Naive B cell (primary cell): ENCODE measurements around the gene HIPK1. TPM values are rescaled to one million over a fixed set of nuclear protein-coding genes. Genes with fewer than 3 reads are reported as not detected.
"Not testable (repeated sequence)": the region's sequence is repeated elsewhere in the genome, so short reads cannot be mapped to it uniquely, and the experiment has no call there.

Experiments used
- ATAC-seq, 2 donors: fragments of 150-1000 bp; cut with Tn5 transposase; 2 replicates each; pipeline ENCODE4 v1.10.0; 2021; ENCODE audit warnings: low read depth in 2 of 2, mild to moderate bottlenecking in 2 of 2, moderate library complexity in 2 of 2
- DNase-seq: peaks from one replicate; pipeline ENCODE4 v3.0.0; 2022
- H3K27ac Mint-ChIP-seq, 6 donors: one replicate each; pipeline ENCODE4 v1.8.0; 2020 to 2022; ENCODE audit warnings: mild to moderate bottlenecking in 6 of 6, mixed read lengths in 6 of 6, moderate library complexity in 5 of 6, inconsistent platforms in 2 of 6
- H3K27me3 Mint-ChIP-seq, 3 donors: one replicate each; pipeline ENCODE4 v1.8.0; 2021 to 2022; ENCODE audit warnings: mixed read lengths in 3 of 3, mild to moderate bottlenecking in 1 of 3
- H3K36me3 Mint-ChIP-seq, 2 donors: one replicate each; pipeline ENCODE4 v1.8.0; 2020 to 2022; ENCODE audit warnings: mixed read lengths in 2 of 2, inconsistent platforms in 1 of 2, mild to moderate bottlenecking in 1 of 2
- H3K4me1 Mint-ChIP-seq, 3 donors: one replicate each; pipeline ENCODE4 v1.8.0; 2020 to 2022; ENCODE audit warnings: mixed read lengths in 3 of 3, inconsistent platforms in 1 of 3, mild to moderate bottlenecking in 1 of 3, moderate library complexity in 1 of 3
- H3K4me3 Mint-ChIP-seq, 8 donors: one replicate each; pipeline ENCODE4 v1.8.0; 2020 to 2022; ENCODE audit warnings: mild to moderate bottlenecking in 8 of 8, mixed read lengths in 8 of 8, moderate library complexity in 8 of 8, inconsistent platforms in 2 of 8
- H3K9me3 Mint-ChIP-seq, 7 donors: one replicate each; pipeline ENCODE4 v1.8.0; 2020 to 2022; ENCODE audit warnings: mixed read lengths in 7 of 7, mild to moderate bottlenecking in 5 of 7, inconsistent platforms in 2 of 7, moderate library complexity in 1 of 7
- polyA plus RNA-seq, 6 donors: library from polyadenylated mRNA; unstranded; fragments of 300-500 nt; fragmentation: Illumina TruSeq; gene quantifications; one replicate each; pipeline ENCODE4 v1.2.3, GENCODE V29; 2021; ENCODE audit warnings: low read depth in 6 of 6

Gene HIPK1
- polyA plus RNA-seq, 6 donors from 2014 or later, result 0.08 to 8.6 (median 6.4) TPM

DNA sequence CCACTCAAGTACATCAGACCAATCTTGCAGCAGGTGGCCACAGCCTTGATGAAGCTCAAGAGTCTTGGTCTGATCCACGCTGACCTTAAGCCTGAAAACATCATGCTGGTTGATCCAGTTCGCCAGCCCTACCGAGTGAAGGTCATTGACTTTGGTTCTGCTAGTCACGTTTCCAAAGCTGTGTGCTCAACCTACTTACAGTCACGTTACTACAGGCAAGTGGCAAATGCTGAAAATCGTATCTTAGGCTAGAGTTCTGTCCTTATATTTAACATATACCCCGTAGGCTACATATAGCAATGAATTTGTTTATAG is 12.1 kb downstream of the HIPK1 start:
- Mint-ChIP-seq H3K27ac (peak overlapping the region; percentile 35 to 88 (median 68)), H3K36me3 (peaks cover 16 to 22% of the 10 kb centered on the region in 2 donors), H3K9me3 (peaks cover 0 to 2% (median 0%) of the 10 kb centered on the region in 7 donors), H3K4me3 (peak overlapping the region in 1 of 8 donors; percentile 57), H3K4me1 (peaks cover 43 to 57% (median 48%) of the 10 kb centered on the region in 3 donors), H3K27me3 (no peaks in the 10 kb centered on the region)
- ATAC-seq (no peak), DNase-seq (no peak)

DNA sequence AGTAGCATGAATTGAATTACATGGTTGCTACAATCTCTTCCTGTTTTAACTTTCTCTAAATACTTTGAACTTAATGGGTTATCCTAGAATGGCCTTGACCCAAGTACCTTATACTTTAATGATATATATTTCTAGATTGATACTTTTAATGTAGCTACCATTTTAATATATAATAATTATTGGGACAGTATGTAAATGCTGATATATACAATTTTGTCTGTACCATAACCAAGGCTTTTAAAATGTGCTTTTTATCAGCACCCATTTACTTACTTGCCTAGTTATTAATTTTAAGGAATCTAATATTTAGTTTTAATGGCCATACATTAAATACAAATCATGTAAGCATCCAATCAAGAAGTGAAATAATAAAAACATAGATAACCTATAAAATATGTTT is 13.4 kb downstream of the HIPK1 start:
- DNase-seq, result no peak
- H3K4me3 Mint-ChIP-seq, result no peak overlapping the region
- H3K4me1 Mint-ChIP-seq, result peaks cover 51 to 61% (median 53%) of the 10 kb centered on the region in 3 donors
- no peaks in the 10 kb centered on the region for H3K27me3 Mint-ChIP-seq
- H3K9me3 Mint-ChIP-seq, result peaks cover 0 to 2% (median 0%) of the 10 kb centered on the region in 7 donors
- peak overlapping the region in 1 of 6 donors; percentile 53 for H3K27ac Mint-ChIP-seq
- peaks cover 16 to 22% of the 10 kb centered on the region in 2 donors for H3K36me3 Mint-ChIP-seq
- no peak for ATAC-seq

DNA sequence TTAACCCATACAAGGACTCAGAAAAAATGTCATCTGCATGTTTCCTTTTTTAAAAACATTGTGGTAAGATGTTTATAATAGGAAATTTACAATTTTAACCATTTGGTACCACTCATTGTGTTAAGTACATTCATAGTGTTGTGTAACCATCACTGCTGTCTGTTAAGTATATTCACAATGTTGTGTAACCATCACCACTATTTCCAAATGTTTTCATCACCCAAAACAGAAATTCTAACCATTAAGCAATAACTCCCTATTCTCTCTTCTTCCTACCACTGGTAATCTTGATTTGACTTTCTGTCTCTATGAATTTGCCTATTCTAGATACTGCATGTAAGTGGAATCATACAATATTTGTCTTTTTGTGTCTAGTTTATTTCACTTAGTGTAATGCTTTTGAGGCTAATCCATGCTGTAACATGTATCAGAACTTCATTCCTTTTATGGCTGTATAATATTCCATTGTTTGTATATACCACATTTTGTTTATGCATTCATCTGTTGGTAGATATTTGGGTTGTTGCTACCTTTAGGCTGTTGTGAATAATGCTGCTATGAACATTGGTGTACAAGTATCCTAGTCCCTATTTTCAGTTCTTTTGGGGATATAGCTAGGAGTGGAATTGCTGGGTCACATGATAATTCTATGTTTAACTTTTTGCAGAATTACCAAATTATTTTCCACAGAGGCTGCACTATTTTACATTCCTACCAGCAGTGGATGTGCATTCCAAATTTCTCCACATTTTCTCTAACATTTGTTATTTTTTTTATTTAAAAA is 14.1 kb downstream of the HIPK1 start:
- H3K4me1 Mint-ChIP-seq, result peaks cover 51 to 61% (median 51%) of the 10 kb centered on the region in 3 donors
- H3K4me3 Mint-ChIP-seq, result no peak overlapping the region
- no peak for ATAC-seq
- DNase-seq, result no peak
- peaks cover 16 to 22% of the 10 kb centered on the region in 2 donors for H3K36me3 Mint-ChIP-seq
- H3K9me3 Mint-ChIP-seq, result peaks cover 0 to 2% (median 0%) of the 10 kb centered on the region in 7 donors
- no peak overlapping the region for H3K27ac Mint-ChIP-seq
- no peaks in the 10 kb centered on the region for H3K27me3 Mint-ChIP-seq

DNA sequence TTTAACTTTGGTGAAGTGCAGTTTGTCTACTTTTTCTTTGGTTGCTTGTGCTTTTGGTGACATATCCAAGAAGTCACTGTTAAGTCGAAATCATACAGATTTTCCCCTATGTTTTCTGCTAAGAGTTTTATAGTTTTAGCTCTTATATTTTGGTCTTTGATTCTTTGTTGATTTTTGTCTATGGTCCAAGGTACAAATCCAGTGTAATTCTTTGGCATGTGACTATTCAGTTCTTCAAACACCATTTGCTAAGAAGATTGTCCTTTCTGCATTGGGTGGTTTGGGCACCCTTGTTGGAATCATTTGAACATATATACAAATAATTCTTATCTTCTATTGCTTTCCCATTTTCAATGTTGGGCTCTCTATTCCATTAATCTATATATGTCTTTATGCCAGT is 16.2 kb downstream of the HIPK1 start:
- Mint-ChIP-seq H3K9me3 (peaks cover 0 to 2% (median 0%) of the 10 kb centered on the region in 7 donors), H3K4me1 (peaks cover 31 to 53% (median 34%) of the 10 kb centered on the region in 3 donors), H3K36me3 (peaks cover 16 to 20% of the 10 kb centered on the region in 2 donors), H3K27me3 (no peaks in the 10 kb centered on the region), H3K4me3 (no peak overlapping the region), H3K27ac (no peak overlapping the region)
- ATAC-seq (no peak), DNase-seq (no peak)

DNA sequence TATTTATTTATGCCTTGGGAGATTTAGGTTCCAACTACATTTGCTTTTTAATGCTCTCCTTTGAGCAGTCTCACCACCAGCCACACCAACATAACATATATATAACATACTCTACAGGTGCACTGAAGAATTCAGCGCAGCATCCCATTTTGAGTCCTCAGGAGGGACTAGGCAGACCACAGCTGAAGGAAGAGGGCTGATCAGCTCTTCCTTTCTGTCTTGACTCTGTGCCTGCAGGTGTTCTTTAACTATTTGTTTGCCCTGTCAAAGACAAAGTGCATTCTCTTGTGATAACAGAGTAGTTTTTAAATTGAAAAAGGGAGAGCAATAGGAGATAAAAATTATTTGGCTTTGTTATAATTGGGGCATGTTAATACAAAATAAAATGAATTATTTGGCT is 17.0 kb downstream of the HIPK1 start:
- peak overlapping the region in 4 of 8 donors; percentile 7 to 48 (median 34) for H3K4me3 Mint-ChIP-seq
- peak; percentile 55 to 57 for ATAC-seq

DNA sequence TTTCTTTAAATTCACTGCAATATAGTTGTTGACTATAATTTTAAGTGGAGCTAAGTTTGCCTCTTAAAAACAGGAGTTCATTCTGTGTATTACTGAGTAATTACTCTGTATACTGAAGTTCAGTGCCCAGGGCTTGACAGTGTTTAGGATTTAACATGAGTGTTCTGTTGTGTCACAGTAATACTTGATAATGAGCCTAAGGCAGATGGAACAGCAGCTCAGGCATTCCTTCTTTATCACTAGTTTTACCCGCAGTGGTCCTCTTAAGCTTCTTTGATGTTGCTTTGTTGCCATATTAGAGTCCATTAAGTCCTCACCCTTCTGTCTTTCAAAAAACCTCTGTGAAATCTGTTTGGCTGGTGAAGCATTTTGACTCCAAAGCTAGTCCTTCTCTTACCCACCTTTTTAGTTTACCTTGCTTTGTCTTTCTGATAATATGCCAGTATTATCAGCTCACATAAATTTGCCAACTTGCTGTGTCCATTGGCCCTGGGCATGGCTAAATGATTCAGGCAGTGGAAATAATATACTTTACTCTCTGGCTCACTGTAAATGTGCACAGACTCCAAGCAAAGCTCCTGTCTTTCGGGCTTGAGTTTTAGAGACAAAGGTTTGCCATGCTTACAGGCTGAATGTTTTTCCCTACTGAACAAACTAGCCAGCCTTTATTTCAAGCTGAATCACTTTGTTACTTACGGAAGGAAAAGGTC is 17.7 kb downstream of the HIPK1 start:
- ATAC-seq (no peak), DNase-seq (no peak)
- H3K27ac Mint-ChIP-seq, result peak overlapping the region; percentile 24 to 87 (median 58)
- peaks cover 25 to 45% (median 29%) of the 10 kb centered on the region in 3 donors for H3K4me1 Mint-ChIP-seq
- peaks cover 0 to 2% (median 0%) of the 10 kb centered on the region in 7 donors for H3K9me3 Mint-ChIP-seq
- peak overlapping the region in 2 of 8 donors; percentile 2 to 31 for H3K4me3 Mint-ChIP-seq
- H3K27me3 Mint-ChIP-seq, result no peaks in the 10 kb centered on the region
- peaks cover 12 to 15% of the 10 kb centered on the region in 2 donors for H3K36me3 Mint-ChIP-seq

More for the DNA sequence above, 17.0 kb downstream of the HIPK1 start:
- Mint-ChIP-seq H3K4me1 (peaks cover 25 to 45% (median 29%) of the 10 kb centered on the region in 3 donors), H3K9me3 (peaks cover 0 to 2% (median 0%) of the 10 kb centered on the region in 7 donors), H3K27me3 (no peaks in the 10 kb centered on the region), H3K27ac (peak overlapping the region in 5 of 6 donors; percentile 18 to 87 (median 78)), H3K36me3 (peaks cover 12 to 15% of the 10 kb centered on the region in 2 donors)
- DNase-seq, result no peak

DNA sequence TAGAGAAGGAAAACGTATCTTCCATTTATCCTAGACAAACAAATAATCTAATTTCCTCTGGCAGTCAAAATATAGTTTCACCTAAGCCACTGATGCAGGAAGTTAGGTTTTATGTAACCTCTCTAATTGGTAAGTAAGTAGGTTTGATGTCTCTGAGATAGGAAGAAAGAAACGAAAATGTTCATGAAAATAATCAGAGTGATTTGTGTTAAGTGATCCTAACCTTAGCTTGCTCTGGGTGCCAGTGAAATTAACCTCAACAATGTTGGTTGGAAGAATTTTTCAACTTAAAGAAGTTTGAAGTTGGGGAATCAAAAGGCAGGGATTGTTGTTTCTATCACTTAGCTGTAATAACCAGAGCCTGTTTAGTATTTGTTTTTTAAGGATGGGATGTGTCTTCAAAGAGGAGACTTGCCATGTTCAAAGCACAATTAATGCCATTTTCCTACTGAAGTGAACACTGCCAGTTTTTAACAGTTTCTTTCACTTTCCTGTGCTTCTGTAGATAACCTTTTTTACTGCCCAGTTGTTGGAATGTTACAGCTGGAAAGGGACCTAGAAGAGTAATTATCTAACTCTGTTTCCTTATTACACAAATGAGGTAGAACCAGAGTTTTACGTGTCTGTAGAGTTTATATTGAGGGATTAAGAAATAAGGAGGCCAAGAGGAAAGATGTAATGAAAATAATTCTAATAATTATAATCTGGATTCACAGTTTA is 18.4 kb downstream of the HIPK1 start:
- Mint-ChIP-seq H3K4me3 (peak overlapping the region in 2 of 8 donors; percentile 2 to 31), H3K27ac (peak overlapping the region; percentile 24 to 80 (median 36)), H3K36me3 (peaks cover 12 to 15% of the 10 kb centered on the region in 2 donors), H3K27me3 (no peaks in the 10 kb centered on the region), H3K9me3 (peaks cover 0 to 2% (median 0%) of the 10 kb centered on the region in 7 donors), H3K4me1 (peaks cover 25 to 45% (median 29%) of the 10 kb centered on the region in 3 donors)
- ATAC-seq, result no peak
- no peak for DNase-seq

DNA sequence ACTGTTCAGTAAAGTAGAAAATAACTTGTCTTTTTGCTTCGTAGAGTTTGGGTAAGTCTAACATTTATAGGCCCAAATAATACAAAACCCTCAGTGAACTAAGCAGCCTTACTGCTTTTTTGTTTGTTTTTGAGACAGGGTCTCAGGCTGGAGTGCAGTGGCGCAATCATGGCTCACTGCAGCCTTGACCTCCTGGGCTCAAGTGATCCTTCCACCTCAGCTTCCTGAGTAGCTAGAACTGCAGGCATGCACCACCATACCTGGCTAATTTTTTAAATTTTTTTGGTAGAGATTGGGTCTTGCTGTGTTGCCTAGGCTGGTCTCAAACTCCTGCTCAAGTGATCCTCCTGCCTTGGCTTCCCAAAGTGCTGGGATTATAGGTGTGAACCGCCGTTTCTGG is 19.0 kb downstream of the HIPK1 start:
- ATAC-seq, DNase-seq, H3K27me3 Mint-ChIP-seq, H3K4me3 Mint-ChIP-seq, H3K9me3 Mint-ChIP-seq: not testable (repeated sequence)
- Mint-ChIP-seq H3K36me3 (peaks cover 11% of the 10 kb centered on the region in 2 donors), H3K27ac (peak overlapping the region in 5 of 6 donors; percentile 18 to 54 (median 26)), H3K4me1 (peaks cover 25 to 45% (median 26%) of the 10 kb centered on the region in 3 donors)

DNA sequence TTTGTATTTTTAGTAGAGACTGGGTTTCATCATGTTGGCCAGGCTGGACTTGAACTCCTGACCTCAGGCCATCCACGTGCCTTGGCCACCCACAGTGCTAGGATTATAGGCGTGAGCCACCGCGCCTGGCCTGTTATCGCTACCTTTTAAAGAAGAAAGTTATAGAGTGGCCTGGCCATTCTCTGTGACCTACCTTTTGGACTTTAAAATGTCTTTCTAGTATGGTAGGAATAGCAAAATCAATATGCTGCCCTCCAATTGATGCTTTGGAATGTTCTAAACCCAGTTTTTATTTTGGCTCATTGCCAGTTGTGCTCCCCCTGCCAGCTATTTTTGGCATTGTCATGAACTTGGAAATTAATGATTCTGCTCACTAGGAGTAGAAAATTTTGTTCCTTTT is 19.9 kb downstream of the HIPK1 start:
- Mint-ChIP-seq H3K27me3 (no peaks in the 10 kb centered on the region), H3K36me3 (peaks cover 7 to 8% of the 10 kb centered on the region in 2 donors), H3K9me3 (peaks cover 0 to 2% (median 0%) of the 10 kb centered on the region in 7 donors), H3K4me1 (peaks cover 24 to 45% (median 25%) of the 10 kb centered on the region in 3 donors), H3K4me3 (no peak overlapping the region), H3K27ac (peak overlapping the region in 3 of 6 donors; percentile 4 to 32 (median 14))
- DNase-seq (no peak), ATAC-seq (no peak)

DNA sequence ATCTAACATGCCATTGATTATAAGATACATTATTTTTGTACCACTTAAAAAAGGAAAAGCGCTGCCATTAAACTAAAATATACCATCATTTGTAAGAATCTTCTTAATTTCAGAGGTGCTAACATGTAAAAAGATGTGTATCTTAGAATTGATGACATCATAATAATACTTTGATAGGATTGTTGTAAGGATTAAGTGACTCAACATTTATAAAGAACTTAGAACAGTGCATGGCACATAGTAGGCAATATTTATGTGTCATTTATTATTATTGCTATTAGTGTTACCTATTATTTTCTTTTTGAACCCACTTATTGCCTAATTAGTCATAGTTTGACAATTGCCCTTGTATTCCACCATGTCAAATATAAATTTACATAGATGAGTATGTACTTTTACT is 21.8 kb downstream of the HIPK1 start:
- Mint-ChIP-seq H3K9me3 (no peaks in the 10 kb centered on the region), H3K36me3 (peaks cover 0 to 7% of the 10 kb centered on the region in 2 donors), H3K4me1 (peaks cover 19 to 33% (median 23%) of the 10 kb centered on the region in 3 donors), H3K27me3 (no peaks in the 10 kb centered on the region), H3K27ac (no peak overlapping the region), H3K4me3 (peak overlapping the region in 1 of 8 donors; percentile 56)
- DNase-seq (no peak), ATAC-seq (no peak)

DNA sequence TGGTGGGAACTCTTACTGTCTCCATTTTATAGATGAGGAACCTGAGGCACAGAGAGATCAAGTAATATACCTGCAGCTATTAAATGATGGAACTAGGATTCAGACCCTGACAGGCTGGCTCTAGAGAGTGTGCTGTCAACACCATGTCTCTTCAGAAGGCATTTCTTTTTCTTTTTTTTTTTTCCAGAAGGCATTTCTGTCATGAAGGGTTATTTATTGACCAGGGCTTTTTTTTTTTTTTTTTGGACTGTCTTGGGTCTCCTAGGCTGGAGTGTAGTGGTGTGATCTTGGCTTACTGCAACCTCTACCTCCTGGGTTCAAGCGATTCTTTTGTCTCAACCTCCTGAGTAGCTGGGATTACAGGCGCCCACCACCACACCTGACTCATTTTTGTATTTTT is 22.6 kb downstream of the HIPK1 start:
- ATAC-seq (no peak), DNase-seq (no peak)
- no peaks in the 10 kb centered on the region for H3K9me3 Mint-ChIP-seq
- H3K4me1 Mint-ChIP-seq, result peaks cover 15 to 25% (median 15%) of the 10 kb centered on the region in 3 donors
- no peaks in the 10 kb centered on the region for H3K27me3 Mint-ChIP-seq
- H3K36me3 Mint-ChIP-seq, result peaks cover 0 to 11% of the 10 kb centered on the region in 2 donors
- no peak overlapping the region for H3K4me3 Mint-ChIP-seq
- H3K27ac Mint-ChIP-seq, result peak overlapping the region in 1 of 6 donors; percentile 19

DNA sequence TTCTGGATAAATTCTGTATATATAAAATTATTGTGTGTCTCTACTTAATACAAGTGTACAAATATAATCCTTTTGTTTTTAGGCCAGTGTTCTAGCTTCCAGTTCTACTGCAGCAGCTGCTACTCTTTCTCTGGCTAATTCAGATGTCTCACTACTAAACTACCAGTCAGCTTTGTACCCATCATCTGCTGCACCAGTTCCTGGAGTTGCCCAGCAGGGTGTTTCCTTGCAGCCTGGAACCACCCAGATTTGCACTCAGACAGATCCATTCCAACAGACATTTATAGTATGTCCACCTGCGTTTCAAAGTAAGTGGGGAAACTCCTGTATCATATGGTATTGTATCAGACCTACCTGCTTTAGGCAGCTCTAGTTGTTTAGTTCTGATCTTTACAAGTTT is 28.9 kb downstream of the HIPK1 start:
- no peaks in the 10 kb centered on the region for H3K4me1 Mint-ChIP-seq
- H3K27ac Mint-ChIP-seq, result no peak overlapping the region

DNA sequence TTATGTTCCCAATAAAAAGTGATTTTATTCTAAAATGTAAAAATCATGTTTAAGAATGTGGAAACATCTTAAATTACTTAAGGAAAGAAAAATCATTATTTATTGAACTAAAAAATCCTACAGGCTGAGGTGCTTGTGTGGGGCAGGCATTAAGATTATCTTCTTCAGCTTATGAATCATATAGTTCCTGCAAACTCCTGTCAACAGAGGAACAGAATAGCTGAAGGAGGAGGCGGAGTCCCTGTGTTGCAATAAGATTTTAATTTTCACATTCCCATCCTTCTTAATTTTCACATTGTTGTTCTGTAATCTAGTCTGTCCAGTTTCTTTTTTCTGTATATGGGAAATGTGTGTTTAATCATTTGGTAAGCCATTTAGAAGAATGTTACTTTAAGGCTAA is 29.6 kb downstream of the HIPK1 start:
- no peak overlapping the region for H3K27ac Mint-ChIP-seq
- H3K9me3 Mint-ChIP-seq, result no peaks in the 10 kb centered on the region
- H3K27me3 Mint-ChIP-seq, result no peaks in the 10 kb centered on the region
- no peak overlapping the region for H3K4me3 Mint-ChIP-seq
- H3K36me3 Mint-ChIP-seq, result peaks cover 13 to 37% of the 10 kb centered on the region in 2 donors
- ATAC-seq (no peak), DNase-seq (no peak)
- H3K4me1 Mint-ChIP-seq, result no peaks in the 10 kb centered on the region

More for the DNA sequence above, 28.9 kb downstream of the HIPK1 start:
- H3K4me3 Mint-ChIP-seq, result no peak overlapping the region
- no peaks in the 10 kb centered on the region for H3K27me3 Mint-ChIP-seq
- no peak for ATAC-seq
- H3K9me3 Mint-ChIP-seq, result no peaks in the 10 kb centered on the region
- peaks cover 8 to 33% of the 10 kb centered on the region in 2 donors for H3K36me3 Mint-ChIP-seq
- no peak for DNase-seq
